ENCODE data around the gene DCTN4. TPM values are rescaled to one million over a fixed set of nuclear protein-coding genes. Genes with fewer than 3 reads are reported as not detected.
"Not testable (repeated sequence)": the region's sequence is repeated elsewhere in the genome, so short reads cannot be mapped to it uniquely, and the experiment has no call there.

Gene DCTN4
- total and polyA plus RNA-seq, 8 donors = 64.2 to 76.6 (median 69.7) TPM

DNA sequence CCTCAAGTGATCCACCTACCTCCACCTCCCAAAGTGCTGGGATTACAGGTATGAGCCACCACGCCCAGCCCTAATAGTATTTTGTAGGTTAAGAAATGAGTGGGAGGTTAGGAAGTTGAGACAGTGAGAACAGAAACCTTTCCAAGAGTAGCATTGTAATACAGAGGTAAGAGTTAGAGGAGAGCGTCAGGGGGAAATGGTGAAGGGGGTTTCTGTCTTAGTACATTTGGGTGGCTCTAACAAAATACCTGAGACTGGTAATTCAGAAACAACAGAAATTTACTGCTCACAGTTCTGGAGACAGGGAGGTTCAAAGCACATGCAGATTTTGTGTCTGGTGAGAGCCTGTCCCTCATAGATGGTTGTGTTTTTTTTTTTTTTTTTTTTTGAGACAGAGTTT is 38.6 kb upstream of the DCTN4 start:
- peaks cover 0 to 25% of the 10 kb centered on the region in 2 donors for H3K36me3 ChIP-seq
- no peaks in the 10 kb centered on the region for H3K27me3 ChIP-seq
- ATAC-seq = no peak
- H3K4me1 ChIP-seq = peaks cover 5 to 15% of the 10 kb centered on the region in 2 donors
- TF ChIP-seq, protein P1, sequence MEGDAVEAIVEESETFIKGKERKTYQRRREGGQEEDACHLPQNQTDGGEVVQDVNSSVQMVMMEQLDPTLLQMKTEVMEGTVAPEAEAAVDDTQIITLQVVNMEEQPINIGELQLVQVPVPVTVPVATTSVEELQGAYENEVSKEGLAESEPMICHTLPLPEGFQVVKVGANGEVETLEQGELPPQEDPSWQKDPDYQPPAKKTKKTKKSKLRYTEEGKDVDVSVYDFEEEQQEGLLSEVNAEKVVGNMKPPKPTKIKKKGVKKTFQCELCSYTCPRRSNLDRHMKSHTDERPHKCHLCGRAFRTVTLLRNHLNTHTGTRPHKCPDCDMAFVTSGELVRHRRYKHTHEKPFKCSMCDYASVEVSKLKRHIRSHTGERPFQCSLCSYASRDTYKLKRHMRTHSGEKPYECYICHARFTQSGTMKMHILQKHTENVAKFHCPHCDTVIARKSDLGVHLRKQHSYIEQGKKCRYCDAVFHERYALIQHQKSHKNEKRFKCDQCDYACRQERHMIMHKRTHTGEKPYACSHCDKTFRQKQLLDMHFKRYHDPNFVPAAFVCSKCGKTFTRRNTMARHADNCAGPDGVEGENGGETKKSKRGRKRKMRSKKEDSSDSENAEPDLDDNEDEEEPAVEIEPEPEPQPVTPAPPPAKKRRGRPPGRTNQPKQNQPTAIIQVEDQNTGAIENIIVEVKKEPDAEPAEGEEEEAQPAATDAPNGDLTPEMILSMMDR (IDR thresholded peaks at IDR 0.05) = no peak
- no peak for DNase-seq
- H3K27ac ChIP-seq = no peak overlapping the region
- no peaks in the 10 kb centered on the region for H3K9me3 ChIP-seq
- intact Hi-C loops (cut with DNase I) = no loop called here
- no peak overlapping the region for H3K4me3 ChIP-seq

DNA sequence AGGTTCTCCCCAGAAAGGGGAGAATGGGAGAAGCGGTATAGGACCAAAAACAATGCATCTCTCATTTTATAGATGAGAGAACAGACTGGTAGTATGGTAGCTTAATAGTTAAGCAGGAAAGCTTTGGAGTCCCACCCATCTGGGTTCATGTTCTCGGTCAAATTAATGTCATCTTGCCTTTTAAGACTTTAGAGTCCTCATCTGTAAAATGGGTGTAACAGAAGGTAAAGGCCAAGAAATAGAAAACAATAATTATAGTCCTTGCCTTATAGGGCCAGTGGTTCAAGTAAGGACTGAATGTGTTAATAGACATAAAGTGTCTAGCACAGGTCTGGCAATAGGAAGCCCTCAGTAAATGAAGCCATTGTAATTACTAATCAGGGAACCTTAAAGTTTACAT is 36.1 kb upstream of the DCTN4 start:
- Histone ChIP-seq H3K27ac (no peak overlapping the region), H3K27me3 (no peaks in the 10 kb centered on the region), H3K36me3 (peaks cover 0 to 25% of the 10 kb centered on the region in 2 donors), H3K4me1 (peaks cover 2 to 15% of the 10 kb centered on the region in 2 donors), H3K4me3 (no peak overlapping the region), H3K9me3 (no peaks in the 10 kb centered on the region)
- TF ChIP-seq, protein P1 (IDR thresholded peaks at IDR 0.05) = no peak
- intact Hi-C loops (cut with DNase I) = no loop called here
- DNase-seq (no peak), ATAC-seq (no peak)

DNA sequence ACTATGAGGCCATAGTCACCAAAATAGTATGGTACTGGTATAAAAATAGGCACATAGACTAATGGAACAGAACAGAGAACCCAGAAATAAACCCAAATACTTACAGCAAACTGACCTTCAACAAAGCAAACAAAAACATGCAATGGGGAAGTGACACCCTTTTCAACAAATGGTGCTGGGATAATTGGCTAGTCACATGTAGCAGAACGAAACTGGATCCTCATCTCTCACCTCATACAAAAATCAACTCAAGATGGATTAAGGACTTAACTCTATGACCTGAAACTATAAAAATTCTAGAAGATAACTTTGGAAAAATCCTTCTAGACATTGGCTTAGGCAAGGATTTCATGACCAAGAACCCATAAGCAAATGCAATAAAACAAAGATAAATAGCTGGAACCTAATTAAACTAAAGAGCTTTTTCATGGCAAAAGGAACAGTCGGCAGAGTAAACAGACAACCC is 34.6 kb upstream of the DCTN4 start:
- Histone ChIP-seq H3K4me1 (peaks cover 10 to 29% of the 10 kb centered on the region in 2 donors), H3K36me3 (peaks cover 0 to 25% of the 10 kb centered on the region in 2 donors)
- DNase-seq; ATAC-seq; intact Hi-C loops (cut with DNase I); H3K27ac ChIP-seq; H3K4me3 ChIP-seq; H3K27me3 ChIP-seq; H3K9me3 ChIP-seq: not testable (repeated sequence)

DNA sequence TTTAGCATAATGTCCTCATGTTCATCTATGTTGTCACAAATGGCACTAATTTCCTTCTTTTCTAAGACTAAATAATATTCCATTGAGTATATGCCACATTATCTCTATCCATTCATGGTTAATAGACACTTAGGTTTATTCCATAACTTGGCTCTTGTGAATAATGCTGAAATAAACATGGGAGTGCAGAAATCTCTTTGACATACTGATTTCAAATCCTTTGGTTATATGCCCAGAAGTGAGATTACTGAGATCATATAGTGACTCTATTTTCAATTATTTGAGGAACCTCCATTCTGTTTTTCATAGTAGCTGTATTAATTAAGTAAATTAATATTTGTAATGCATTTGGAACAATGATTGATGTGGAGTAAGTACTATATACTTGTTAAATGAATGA is 32.7 kb upstream of the DCTN4 start:
- DNase-seq (no peak), ATAC-seq (no peak)
- Histone ChIP-seq H3K4me1 (peaks cover 10 to 49% of the 10 kb centered on the region in 2 donors), H3K9me3 (no peaks in the 10 kb centered on the region), H3K27me3 (no peaks in the 10 kb centered on the region), H3K36me3 (peaks cover 0 to 17% of the 10 kb centered on the region in 2 donors), H3K4me3 (no peak overlapping the region), H3K27ac (no peak overlapping the region)
- intact Hi-C loops (cut with DNase I) = no loop called here
- TF ChIP-seq, protein P1 (IDR thresholded peaks at IDR 0.05) = no peak

DNA sequence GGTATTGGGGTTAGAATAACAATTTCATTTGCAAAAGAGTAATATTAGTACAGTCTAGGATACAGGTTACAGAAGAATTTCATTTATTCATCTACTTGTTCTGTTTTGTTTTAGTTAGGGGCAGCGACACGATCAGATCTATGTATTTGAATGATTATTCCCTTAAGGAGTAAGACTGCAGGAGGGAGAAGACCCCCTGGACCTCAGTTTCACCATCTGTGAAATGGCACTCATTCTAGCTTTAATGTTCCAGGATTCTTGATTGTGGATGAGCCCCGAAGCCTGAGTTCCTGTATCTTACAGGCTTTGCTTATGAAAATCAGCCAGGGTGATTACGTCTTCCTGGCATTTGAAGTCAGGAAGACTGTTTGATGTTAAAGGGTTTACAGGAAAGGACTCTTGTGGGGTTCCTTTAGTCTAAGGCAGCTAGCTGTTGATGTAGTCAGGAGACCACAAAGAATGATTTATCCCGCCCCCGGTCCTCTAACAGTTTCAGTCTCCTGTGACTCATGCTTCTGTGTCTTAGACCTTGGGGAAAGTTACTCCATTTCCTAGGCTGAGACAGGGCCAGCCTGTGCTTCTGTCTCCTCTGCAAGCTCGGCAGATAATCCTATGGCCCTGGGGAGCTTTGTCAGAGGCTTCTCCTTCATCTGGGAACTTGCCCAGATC is 31.3 kb upstream of the DCTN4 start:
- intact Hi-C loops (cut with DNase I) = no loop called here
- DNase-seq (peak in 1 of 4 donors; percentile 64), ATAC-seq (peak; percentile 94)
- Histone ChIP-seq H3K4me1 (peaks cover 10 to 60% of the 10 kb centered on the region in 2 donors), H3K27ac (peak overlapping the region; percentile 71 to 81), H3K27me3 (no peaks in the 10 kb centered on the region), H3K9me3 (no peaks in the 10 kb centered on the region), H3K36me3 (peaks cover 0 to 3% of the 10 kb centered on the region in 2 donors), H3K4me3 (no peak overlapping the region)
- TF ChIP-seq, protein P1 (IDR thresholded peaks at IDR 0.05) = no peak

Measured in left lung (tissue), 10 donors.